ENCODE data around the gene SEC14L3. TPM values are rescaled to one million over a fixed set of nuclear protein-coding genes. Genes with fewer than 3 reads are reported as not detected.

The SEC14L3 gene
- total and polyA plus RNA-seq, 2 of the 13 experiments (the other 11 are each of a cell fraction or from before 2014, with no cell fraction given): not detected

GRCh38 chr22:30433773-30434172, 38.0 kb downstream of the SEC14L3 start:
- no peak overlapping the region for H2AFZ ChIP-seq (ENCODE audit: low read length)
- DNase-seq (ENCODE audit: low spot score) (no peak), ATAC-seq (no peak), FAIRE-seq (no peak)
- H3K4me2 ChIP-seq (ENCODE audit: low read depth, low read length): no peak overlapping the region
- WGBS (ENCODE audit: low lambda C conversion rate): 70% methylated on average over 1 of the region's 1 CpG
- BruUV-seq (replicated peaks): no TSS peak
- H3K4me1 ChIP-seq (ENCODE audit: insufficient read depth, low read length): peaks cover 42% of the 10 kb centered on the region
- H3K9me3 ChIP-seq (ENCODE audit: low read length): no peaks in the 10 kb centered on the region
- H3K36me3 ChIP-seq (replicated peaks in 1 of 2; ENCODE audit: control insufficient read depth in 1 of 2, insufficient read depth in 2 of 2, low read length in 2 of 2): no peaks in the 10 kb centered on the region
- no peak overlapping the region for H3K9ac ChIP-seq (ENCODE audit: insufficient read depth, low read depth, low read length)
- 0 out of 5 replicates have a peak, but pooled peaks cover 0 to 4% of the 10 kb centered on the region in 2 experiments for H3K27me3 ChIP-seq (ENCODE audit: control insufficient read depth in 1 of 2, insufficient read depth in 2 of 2, low read length in 2 of 2)
- ChIA-PET POLR2A (interaction anchor here (1.3 to 2.8 kb wide), 2 partner anchors 10 to 15 kb away, joined by 4 to 26 read pairs; no protein-coding TSS in a partner anchor), CTCF (ENCODE audit: low intra/inter-chr PET ratio, low total read pairs) (no interaction called here)
- H4K20me1 ChIP-seq (ENCODE audit: insufficient read depth, low read length): no peaks in the 10 kb centered on the region
- no peak overlapping the region for H3K27ac ChIP-seq (ENCODE audit: extremely low read length, insufficient read depth, low read length)
- in situ Hi-C loops (cut with HindIII; ENCODE audit: extremely low pct_ligation_motif_present, low pct_unique_long_range_greater_than_20kb) (no loop called here), intact Hi-C loops (cut with micrococcal nuclease; ENCODE audit: unreplicated experiment) (no loop called here)
- no peak overlapping the region for H3K4me3 ChIP-seq (replicated peaks in 1 of 3; ENCODE audit: insufficient read depth in 1 of 3, low read depth in 2 of 3, low read length in 3 of 3)
- no peaks in the 10 kb centered on the region for H3K79me2 ChIP-seq (ENCODE audit: insufficient read depth, low read length)
- TF ChIP-seq MBD4 (IDR thresholded peaks at IDR 0.05; ENCODE audit: borderline replicate concordance, low read length) (no peak), NR2F6 (IDR thresholded peaks at IDR 0.05) (no peak), NR2F6 (CRISPR knock-in tag; IDR thresholded peaks at IDR 0.05) (no peak), SP140L (CRISPR knock-in tag; IDR thresholded peaks at IDR 0.05; ENCODE audit: borderline replicate concordance) (no peak), ETV6 (CRISPR knock-in tag; conservative IDR thresholded peaks at IDR 0.05) (no peak), RBM39 (IDR thresholded peaks at IDR 0.05; ENCODE audit: low read depth, low read length, poor library complexity, severe bottlenecking) (no peak), ZNF17 (CRISPR knock-in tag; IDR thresholded peaks at IDR 0.05) (no peak), JUNB (CRISPR knock-in tag; IDR thresholded peaks at IDR 0.05; ENCODE audit: borderline replicate concordance) (no peak), ZNF558 (CRISPR knock-in tag; IDR thresholded peaks at IDR 0.05; ENCODE audit: borderline replicate concordance) (no peak), TERF1 (CRISPR knock-in tag; IDR thresholded peaks at IDR 0.05) (no peak), PAX8 (CRISPR knock-in tag; IDR thresholded peaks at IDR 0.05; ENCODE audit: borderline replicate concordance) (no peak), SP1 (IDR thresholded peaks at IDR 0.05) (no peak), SP1 (CRISPR knock-in tag; IDR thresholded peaks at IDR 0.05) (no peak), PREB (CRISPR knock-in tag; IDR thresholded peaks at IDR 0.05) (no peak), HNF1B (CRISPR knock-in tag; IDR thresholded peaks at IDR 0.05) (no peak), HMGXB3 (CRISPR knock-in tag; IDR thresholded peaks at IDR 0.05; ENCODE audit: borderline replicate concordance) (no peak), ZBTB14 (CRISPR knock-in tag; IDR thresholded peaks at IDR 0.05) (no peak)

Data from HepG2 (cell line).